MCF 10A (cell line): Measurements from ENCODE around the gene TDRD7. TPM values are rescaled to one million over a fixed set of nuclear protein-coding genes. Genes with fewer than 3 reads are reported as not detected.

ENCODE experiments used
- BruUV-seq: library from RNA; stranded (reverse); fragments of 400-500 nt; replicated peaks from 2 replicates; lab custom pipeline; 2021; lab: Mats Ljungman, UMichigan
- CTCF ChIA-PET: fragments of 300-600 bp; sonication (Branson Sonifier 250); formaldehyde crosslinking; extraction: SDS; loops from one replicate; lab custom pipeline; 2021; ENCODE audit warnings: antibody characterized with exemption, inconsistent platforms; lab: Yijun Ruan, JAX
- POLR2A ChIA-PET: fragments of 300-600, 350-650 bp; sonication (Branson Sonifier 250); formaldehyde crosslinking; extraction: SDS; loops from one replicate; lab custom pipeline; 2020; ENCODE audit warnings: antibody characterized with exemption, inconsistent platforms; lab: Yijun Ruan, JAX
- DNase-seq: peaks from one replicate; pipeline ENCODE4 v3.0.0-alpha.2; 2018; ENCODE audit not compliant: unreplicated experiment
- H3K27ac Mint-ChIP-seq: one replicate; pipeline ENCODE4 v1.8.0; 2022; ENCODE audit warnings: mild to moderate bottlenecking, low read depth, mixed read lengths; ENCODE audit not compliant: unreplicated experiment
- H3K27me3 Mint-ChIP-seq: one replicate; pipeline ENCODE4 v1.8.0; 2022; ENCODE audit warnings: mixed read lengths; ENCODE audit not compliant: insufficient read depth, unreplicated experiment
- H3K36me3 Mint-ChIP-seq: one replicate; pipeline ENCODE4 v1.8.0; 2022; ENCODE audit warnings: mild to moderate bottlenecking, moderate library complexity, mixed read lengths; ENCODE audit not compliant: insufficient read depth, unreplicated experiment
- H3K4me1 Mint-ChIP-seq: one replicate; pipeline ENCODE4 v1.8.0; 2022; ENCODE audit warnings: mixed read lengths; ENCODE audit not compliant: insufficient read depth, unreplicated experiment
- H3K4me3 Mint-ChIP-seq: one replicate; pipeline ENCODE4 v1.8.0; 2022; ENCODE audit warnings: mild to moderate bottlenecking, moderate library complexity, mixed read lengths; ENCODE audit not compliant: unreplicated experiment
- H3K9me3 Mint-ChIP-seq: one replicate; pipeline ENCODE4 v1.8.0; 2022; ENCODE audit warnings: mixed read lengths; ENCODE audit not compliant: unreplicated experiment
- intact Hi-C: fragments of 100-400 bp; cut with micrococcal nuclease; formaldehyde crosslinking; loops from 2 replicates; pipeline ENCODE4 v1.14.1; 2022
- total RNA-seq: library from RNA; stranded (reverse); gene quantifications from 2 replicates; pipeline ENCODE4 v1.2.3, GENCODE V29; 2022
- TF ChIP-seq, protein P1 (sequence below): fragments of 200-600 bp; IDR thresholded peaks from one replicate; pipeline ENCODE4 v1.8.0; 2022; ENCODE audit warnings: antibody characterized with exemption, mild to moderate bottlenecking; ENCODE audit not compliant: unreplicated experiment

Gene TDRD7
- total RNA-seq, 1 experiment from 2014 or later = 7.1 TPM

DNA sequence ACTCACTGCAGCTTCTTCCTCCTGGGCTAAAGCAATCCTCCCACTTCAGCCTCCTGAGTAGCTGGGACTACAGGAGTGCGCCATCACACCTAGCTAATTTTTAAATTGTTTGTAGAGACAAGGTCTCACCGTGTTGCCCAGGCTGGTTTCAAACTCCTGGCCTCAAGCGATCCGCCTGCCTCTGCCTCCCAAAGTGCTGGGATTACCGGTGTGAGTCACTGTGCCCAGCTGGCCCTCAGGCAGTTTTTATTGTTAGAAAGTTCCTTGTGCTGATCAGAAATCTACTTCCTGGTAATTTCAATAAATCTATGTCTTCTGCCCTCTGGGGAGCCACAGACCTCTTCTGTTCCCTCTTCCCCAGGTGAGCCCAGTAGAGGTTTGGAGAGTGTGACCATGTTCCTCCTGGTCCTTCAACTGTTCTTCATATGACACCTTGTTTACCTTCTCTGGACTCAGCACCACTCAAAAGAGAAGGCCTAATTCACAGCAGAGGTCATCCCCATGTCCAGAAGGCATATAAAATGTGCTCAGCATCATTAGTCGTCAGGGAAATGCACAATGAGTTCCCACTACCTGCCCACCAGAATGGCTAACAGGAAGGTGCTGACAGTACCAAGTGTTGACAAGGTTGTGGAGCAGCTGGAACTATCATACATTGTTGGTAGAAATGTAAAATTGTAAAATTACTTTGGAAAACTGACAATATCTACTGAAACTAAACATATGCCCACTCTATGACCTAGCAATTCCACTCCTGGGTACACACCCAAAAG lies 99.9 kb downstream of the TDRD7 start:
- Mint-ChIP-seq H3K27me3 (peaks cover 12% of the 10 kb centered on the region), H3K9me3 (no peaks in the 10 kb centered on the region), H3K36me3 (peaks cover 6% of the 10 kb centered on the region), H3K27ac (peak overlapping the region; percentile 63), H3K4me3 (no peak overlapping the region), H3K4me1 (peaks cover 17% of the 10 kb centered on the region)
- no TSS peak for BruUV-seq
- ChIA-PET CTCF (interaction anchor here (0.6 to 3.3 kb wide), 3 partner anchors 43 to 103 kb away, joined by 3 to 14 read pairs (median 12); no protein-coding TSS in a partner anchor), POLR2A (interaction anchor here (0.6 to 1.0 kb wide), 2 partner anchors 12 to 42 kb away, joined by 4 read pairs; no protein-coding TSS in a partner anchor)
- TF ChIP-seq, protein P1, sequence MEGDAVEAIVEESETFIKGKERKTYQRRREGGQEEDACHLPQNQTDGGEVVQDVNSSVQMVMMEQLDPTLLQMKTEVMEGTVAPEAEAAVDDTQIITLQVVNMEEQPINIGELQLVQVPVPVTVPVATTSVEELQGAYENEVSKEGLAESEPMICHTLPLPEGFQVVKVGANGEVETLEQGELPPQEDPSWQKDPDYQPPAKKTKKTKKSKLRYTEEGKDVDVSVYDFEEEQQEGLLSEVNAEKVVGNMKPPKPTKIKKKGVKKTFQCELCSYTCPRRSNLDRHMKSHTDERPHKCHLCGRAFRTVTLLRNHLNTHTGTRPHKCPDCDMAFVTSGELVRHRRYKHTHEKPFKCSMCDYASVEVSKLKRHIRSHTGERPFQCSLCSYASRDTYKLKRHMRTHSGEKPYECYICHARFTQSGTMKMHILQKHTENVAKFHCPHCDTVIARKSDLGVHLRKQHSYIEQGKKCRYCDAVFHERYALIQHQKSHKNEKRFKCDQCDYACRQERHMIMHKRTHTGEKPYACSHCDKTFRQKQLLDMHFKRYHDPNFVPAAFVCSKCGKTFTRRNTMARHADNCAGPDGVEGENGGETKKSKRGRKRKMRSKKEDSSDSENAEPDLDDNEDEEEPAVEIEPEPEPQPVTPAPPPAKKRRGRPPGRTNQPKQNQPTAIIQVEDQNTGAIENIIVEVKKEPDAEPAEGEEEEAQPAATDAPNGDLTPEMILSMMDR = no peak
- peak; percentile 56 for DNase-seq
- intact Hi-C loops = no loop called here

DNA sequence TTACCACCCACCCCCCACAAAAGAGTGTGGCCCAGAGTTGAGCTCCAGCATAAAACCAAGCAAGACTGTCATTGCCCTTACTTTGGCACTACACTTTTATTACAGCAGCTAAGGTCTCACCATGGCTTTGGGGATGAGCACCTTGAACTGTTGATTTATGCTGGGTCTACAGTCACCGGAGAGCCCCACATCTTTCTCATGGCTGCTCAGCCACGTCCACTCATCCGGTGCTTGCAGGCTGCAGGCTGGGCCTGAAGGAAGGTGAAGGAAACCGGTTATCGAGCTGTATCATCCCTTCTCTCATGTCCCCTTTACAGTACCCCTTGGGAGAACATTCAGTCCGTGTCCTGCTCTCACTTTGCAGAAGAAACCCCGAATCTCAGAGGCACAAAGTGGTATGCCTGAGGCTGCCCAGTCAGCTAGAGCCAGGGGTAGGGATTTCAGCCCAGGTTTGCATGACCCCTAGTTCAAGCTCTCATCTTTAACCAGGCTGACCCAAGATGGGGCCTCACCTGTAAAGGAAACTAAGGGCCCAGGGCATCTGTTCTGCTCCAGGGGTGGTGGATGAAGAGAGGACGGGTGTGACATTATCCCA lies 101.2 kb downstream of the TDRD7 start:
- POLR2A ChIA-PET = no interaction called here

DNA sequence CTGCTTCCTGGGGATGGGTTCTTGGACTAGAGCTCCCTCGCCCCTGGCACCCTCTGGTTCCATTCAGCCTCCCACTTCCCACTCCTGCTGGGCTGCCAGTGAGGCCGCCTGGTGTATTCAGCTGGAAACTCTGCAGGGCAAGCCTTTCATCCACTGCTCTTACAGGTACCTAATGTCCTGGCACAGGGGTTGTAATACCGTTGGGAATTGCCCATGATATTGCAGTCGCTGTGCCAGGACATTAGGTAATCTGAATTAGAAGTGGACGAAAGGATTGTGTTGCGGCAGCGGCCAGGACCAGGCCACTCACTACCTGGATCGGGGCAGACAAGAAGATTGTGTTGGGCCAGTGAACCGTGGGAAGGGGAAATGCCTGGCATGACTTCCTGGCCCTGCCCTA lies 102.6 kb downstream of the TDRD7 start:
- Mint-ChIP-seq H3K4me1 (peaks cover 17% of the 10 kb centered on the region), H3K9me3 (no peaks in the 10 kb centered on the region), H3K4me3 (no peak overlapping the region), H3K36me3 (peaks cover 11% of the 10 kb centered on the region), H3K27ac (no peak overlapping the region), H3K27me3 (peaks cover 25% of the 10 kb centered on the region)
- ChIA-PET POLR2A (no interaction called here), CTCF (no interaction called here)
- TF ChIP-seq, protein P1 = no peak
- DNase-seq = no peak
- no TSS peak for BruUV-seq
- intact Hi-C loops = no loop called here

More for the DNA sequence above, 101.2 kb downstream of the TDRD7 start:
- peaks cover 24% of the 10 kb centered on the region for H3K27me3 Mint-ChIP-seq
- H3K27ac Mint-ChIP-seq = no peak overlapping the region
- peaks cover 17% of the 10 kb centered on the region for H3K4me1 Mint-ChIP-seq
- H3K4me3 Mint-ChIP-seq = no peak overlapping the region
- CTCF ChIA-PET = interaction anchor here (0.6 kb wide), 1 partner anchor 103 kb away, joined by 4 read pairs; no protein-coding TSS in a partner anchor
- no TSS peak for BruUV-seq
- peaks cover 11% of the 10 kb centered on the region for H3K36me3 Mint-ChIP-seq
- no peaks in the 10 kb centered on the region for H3K9me3 Mint-ChIP-seq
- intact Hi-C loops = no loop called here
- DNase-seq = no peak
- TF ChIP-seq, protein P1 = no peak

DNA sequence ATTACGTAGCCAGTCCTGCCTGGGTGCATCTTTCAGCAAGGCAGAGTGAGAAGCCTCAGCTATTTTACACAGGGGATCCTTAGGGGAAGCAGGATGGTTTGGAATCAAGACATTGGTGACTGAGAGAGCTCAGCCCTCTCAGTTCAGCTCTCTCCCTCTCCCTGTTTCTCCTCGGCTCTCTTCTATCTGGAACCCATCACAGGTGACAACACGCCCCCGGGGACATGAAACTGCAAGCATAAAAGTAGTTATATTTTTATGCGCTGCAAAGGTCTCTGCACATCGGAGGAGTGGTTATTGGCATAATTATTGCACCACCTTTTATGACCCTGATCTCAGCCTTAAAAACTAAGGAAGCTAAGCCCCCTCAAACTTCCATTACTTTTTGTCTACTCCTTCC lies 103.8 kb downstream of the TDRD7 start:
- CTCF ChIA-PET = interaction anchor here (0.8 to 2.2 kb wide), 2 partner anchors 29 to 47 kb away, joined by 3 to 7 read pairs; no protein-coding TSS in a partner anchor

More for the DNA sequence above, 103.8 kb downstream of the TDRD7 start:
- H3K27me3 Mint-ChIP-seq = peaks cover 25% of the 10 kb centered on the region
- no peak overlapping the region for H3K27ac Mint-ChIP-seq
- H3K4me3 Mint-ChIP-seq = no peak overlapping the region
- H3K9me3 Mint-ChIP-seq = no peaks in the 10 kb centered on the region
- POLR2A ChIA-PET = no interaction called here
- H3K36me3 Mint-ChIP-seq = peaks cover 11% of the 10 kb centered on the region
- intact Hi-C loops = no loop called here
- H3K4me1 Mint-ChIP-seq = peaks cover 14% of the 10 kb centered on the region
- DNase-seq = no peak
- BruUV-seq = no TSS peak
- TF ChIP-seq, protein P1 = no peak
